ELR (cell line): ENCODE results near the gene FOXP1.
A peak's percentile ranks its signal among the peaks of the same experiment; 100 is the strongest.

ENCODE experiments used
- DNase-seq: peaks from one replicate; pipeline ENCODE4 v3.0.0-alpha.2; 2015; ENCODE audit warnings: low read depth

The FOXP1 gene

DNA sequence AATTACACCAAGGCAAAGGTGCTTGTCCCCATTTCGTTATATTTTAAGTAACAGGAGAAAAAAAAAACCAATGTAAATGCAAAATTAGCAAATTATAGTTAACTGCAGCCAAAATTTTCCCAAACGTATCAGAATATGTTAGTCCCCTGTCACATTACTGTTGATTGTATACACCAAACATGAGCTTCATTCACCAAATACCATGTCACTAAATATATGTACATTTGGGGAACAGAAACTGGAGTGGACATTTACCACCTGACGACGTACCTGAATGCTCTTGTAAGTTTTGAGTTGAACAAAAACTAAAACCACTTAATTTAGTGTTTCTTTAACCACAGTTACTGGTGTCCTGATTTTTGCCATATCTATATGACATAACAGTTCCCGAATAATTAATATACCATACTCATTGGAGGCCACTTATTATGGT lies 3.3 kb upstream of the FOXP1 start:
- DNase-seq = no peak

DNA sequence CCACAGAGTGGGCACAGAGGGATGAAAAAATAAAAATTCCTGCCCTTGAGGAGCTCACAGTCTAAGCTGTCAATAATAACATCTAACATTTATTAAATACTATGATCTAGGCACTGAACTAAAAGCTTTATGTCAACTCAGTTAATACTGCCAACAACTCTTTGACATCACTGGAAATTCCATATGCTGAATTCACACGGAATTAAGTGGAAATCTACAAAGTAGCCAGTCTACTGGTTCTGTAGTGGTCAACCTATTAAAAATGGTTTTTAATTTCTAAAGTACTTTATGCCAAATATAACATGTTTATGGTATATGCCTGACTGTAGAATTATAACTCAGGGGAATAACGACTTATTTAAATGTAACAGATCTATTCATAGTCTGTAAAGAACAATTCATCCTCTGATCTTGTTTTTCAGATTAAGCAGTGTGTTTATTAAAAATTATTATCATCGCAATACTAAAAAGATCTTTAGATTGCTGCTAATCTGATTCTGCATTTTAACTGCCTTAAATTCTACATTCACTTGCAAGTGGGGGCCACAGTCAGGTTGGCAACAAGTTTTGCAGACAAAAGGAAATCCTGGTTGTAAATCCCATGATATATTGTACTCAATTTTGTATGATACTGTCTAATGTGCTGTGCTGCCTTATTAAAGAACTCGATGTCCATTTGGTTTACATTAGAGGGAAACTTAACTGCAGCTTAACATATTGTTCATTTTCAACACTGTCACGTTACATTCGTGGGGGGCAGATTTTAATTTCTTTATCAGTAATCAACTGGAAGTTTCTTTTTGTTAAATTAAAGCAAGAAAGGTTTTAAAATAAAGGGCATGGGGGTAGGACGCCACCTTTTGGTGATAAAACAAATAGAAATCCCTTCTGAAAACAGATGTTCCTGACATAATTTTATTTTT lies 2.6 kb upstream of the FOXP1 start:
- peak; percentile 58 for DNase-seq

DNA sequence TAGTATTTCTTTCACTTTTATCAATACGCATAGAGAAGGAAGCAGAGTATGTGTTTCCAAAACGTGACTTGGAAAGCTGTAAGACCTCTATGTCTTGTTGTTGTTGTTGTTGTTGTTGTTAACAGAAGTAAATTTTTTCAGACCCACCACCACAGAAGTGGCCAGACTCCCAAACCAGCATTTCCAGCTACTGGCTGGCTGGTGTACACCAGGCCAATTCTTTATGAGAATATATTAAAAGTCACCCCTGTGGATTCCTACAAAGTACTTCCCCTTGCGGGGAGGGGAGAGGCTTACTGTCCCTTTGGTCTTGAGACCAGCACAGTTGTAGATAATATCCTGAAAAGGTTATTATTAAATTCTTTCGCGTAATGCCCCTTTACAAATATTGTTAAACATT lies 1.6 kb upstream of the FOXP1 start:
- peak; percentile 8 for DNase-seq

DNA sequence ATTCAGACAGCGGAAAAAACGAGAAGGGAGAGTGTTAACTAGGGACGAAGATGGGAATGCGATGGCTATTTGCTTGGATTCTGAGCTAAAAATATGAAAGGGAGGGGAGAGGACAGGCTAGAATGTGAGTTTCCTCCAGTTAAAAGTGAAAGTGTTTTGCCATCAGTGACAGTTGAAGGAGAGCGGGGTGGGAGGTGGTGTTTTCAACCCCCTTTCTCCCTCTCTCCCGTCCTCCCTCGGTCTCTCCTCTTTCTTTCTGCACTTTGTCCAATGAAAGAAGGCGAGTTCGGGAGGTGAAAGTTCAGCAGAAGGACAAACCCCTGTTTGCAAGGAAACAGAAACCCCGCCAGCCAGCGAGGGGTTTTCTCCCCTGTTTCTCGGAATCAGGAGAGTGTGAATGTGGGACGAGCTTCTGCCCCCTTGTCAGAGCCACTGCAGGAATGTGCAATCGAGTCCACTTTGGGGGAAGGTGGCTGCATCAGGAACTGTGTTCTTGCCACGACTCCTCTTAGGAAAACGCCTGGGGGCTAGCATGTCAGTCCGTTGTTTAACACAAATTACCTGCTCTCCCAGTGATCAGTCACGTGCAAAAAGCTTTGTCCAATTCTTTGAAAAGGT lies 975 bp upstream of the FOXP1 start:
- DNase-seq = peak; percentile 58

DNA sequence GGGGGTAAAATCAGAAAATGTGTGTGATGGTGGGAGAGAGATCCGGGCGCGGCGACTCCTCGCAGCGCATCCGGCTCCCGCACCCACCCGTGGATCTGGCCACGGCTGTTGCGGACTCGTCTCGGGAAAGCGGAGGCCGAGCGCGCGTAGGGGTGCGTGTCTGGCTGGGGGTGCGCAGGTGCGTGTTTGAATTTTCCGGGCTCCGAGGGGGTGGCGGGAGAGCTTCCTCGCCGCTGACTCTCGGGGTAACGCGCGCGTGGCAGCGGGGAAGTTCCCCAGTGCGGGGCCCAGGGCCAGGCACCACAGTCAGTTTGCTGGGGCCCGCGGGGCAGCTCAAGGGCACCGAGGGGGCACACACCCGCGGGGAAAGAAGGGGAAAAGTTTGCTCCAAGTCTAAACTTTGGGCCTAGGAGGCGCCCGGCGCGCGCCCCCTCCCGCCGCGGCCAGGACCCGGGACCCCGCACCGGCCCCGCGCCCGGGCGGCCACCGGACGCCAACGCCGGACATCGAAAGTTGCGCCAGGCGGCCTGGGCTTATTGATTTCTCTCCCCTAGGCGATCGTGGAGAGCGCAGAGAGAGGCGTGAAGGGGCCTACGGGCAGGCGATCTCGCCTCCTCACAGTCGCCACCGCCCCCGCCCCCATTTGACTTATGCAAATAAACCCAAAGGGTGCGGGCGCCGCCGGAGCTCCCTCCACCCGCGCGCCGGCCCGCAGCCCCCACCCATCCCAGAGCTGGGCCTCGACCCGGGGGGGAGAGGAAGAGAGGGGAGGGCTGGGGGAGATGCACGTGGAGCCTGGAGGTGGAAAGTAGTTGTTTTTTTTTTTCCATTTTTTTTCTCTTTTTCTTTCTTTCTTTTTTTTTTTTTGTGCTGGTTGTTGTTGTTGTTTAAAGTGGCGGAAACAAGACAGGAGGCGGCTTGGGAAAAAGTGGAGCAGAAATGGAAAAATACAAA lies 639 bp downstream of the FOXP1 start:
- peak; percentile 50 for DNase-seq

DNA sequence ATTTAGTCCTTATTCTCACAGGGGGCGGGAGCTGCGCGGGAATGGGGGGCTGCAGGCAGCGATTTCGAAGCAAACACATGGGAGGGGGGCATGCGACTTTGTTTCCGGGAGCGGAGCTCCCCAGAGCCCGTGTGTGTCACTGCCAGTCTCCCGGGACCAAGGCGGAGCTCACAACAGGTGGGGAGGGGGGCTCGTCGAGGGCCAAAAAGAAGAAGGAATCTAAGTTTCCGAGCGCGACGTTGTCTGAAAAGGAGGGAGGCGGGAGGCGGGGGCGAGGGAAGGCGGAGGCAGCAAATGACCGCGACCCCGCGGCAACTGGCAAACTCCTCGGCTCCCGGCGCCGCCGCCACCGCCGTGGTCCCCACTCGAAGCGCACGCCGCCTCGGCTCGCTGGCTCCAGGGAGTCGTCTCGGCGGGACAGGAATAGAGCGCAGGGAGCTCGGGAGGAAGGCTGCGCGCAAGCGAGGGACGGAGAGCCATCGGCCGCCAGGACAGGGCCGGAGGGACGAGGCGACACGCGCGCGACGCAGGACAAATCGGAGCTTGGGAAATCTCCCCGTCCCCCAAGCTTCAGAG lies 1.4 kb downstream of the FOXP1 start:
- peak; percentile 54 for DNase-seq

DNA sequence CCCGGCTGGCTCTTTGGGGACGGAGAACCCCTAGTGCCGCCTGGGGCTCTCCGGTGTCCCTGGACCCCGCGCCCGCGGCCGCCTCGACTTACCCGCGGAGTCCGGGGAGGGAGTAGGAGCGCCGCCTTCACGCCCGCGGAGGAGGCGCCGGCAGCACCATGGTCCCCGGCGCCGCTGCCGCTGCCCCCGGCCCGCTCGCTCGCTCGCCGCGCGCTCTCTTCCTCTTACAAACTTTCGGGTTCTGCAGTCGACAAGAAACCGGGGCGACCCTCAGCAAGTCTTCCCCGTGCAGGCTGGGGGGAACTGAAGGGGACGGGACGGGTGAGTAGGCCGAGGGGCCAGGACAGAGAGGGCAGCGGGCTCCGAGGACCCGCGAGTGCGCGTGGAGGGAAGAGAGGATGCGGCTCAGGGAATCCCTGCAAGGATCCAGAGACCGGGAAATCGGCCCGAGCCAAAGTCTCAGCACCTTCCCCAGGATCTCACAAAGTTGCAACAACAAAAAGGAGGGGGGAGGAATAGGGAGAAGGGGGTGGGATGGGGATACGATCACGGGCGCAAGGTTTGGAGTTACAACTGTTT lies 2.0 kb downstream of the FOXP1 start:
- peak; percentile 50 for DNase-seq

DNA sequence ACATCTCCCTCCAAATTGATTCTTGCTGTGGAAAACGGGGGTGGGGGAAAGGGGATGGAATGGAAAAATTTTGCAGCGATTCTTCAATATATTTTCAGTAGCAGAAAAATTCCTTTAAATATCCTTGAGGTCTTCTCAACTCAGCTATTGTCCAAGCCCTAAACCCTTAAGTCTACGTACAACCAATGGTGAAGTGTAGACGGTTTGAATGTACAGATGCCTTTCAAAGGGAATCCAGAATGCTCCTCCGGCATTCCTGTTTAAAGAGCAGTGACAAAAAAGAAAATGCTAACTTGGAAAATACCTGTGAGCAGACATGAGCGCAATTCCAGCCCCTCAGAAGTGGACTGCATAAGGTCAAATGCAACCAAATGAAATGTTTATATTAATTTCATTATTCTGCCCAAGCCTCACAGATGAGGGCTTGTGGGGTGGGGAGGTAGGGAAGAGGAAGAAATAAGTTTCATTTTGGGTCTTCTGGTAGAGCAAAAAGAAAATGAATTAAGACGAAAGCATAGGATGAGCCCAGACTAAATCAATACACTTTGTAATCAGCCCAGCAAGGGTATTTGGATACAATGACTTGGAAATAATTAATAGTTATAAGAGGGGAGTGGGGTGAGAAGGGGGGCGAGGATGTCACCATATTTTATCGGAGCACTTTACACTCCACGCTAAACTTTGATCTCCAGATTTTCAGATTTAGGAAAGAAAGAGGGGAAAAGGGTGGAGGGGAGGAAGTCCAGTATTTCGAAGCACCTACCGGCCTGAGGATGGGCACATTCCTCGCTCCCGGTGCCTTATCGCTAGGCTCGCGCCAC lies 2.7 kb downstream of the FOXP1 start:
- DNase-seq = peak; percentile 10

DNA sequence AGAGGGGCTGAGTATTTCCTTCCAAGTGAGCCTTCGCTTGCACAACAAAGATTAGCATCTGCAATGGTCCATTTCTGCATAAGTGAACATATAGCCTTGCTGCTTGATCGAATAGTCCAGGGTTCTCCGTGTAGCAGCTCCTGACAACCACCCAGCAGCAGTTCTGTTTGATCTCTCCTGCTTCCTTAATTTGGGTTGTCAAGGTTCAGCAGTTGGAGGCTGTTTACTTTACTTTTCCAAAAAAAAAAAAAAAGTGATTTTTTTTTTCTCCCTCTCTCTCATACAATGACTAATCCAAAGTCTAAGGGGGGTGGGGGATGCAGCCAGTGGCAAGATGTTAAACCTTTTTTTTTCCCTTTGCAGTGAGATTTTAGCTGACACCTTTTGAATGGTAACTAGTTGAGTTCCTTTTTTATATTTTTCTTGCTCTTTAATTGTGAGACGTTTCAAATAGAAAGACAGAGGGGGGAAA lies 3.6 kb downstream of the FOXP1 start:
- peak; percentile 57 for DNase-seq

DNA sequence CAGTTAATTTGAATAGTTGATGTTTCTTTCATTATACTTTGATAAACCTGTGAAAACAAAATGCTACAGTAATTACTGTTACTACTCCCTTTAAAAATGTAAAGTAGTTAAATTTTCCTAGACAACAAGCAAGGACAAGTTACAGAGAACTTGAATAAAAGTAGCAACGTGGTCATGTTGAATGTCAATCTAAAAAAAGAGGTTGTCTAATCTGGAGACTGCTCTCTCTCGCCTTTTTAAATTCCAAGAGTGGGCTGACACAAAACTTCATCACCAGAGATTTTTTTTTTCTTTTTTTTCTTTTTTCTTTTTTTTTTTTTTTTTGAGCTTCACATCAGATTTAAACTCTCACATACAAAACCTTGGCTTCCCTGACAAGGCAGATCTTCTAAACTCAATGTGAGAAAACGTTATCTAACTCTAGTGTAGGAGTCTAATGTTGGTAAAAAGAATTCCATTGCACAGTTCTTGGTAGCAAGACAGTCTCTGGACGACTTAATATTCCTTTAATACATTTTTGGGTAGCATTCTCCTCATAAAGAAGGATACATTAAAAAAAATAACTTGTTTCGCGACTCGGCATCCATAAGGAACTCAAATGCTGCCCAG lies 4.1 kb downstream of the FOXP1 start:
- no peak for DNase-seq

DNA sequence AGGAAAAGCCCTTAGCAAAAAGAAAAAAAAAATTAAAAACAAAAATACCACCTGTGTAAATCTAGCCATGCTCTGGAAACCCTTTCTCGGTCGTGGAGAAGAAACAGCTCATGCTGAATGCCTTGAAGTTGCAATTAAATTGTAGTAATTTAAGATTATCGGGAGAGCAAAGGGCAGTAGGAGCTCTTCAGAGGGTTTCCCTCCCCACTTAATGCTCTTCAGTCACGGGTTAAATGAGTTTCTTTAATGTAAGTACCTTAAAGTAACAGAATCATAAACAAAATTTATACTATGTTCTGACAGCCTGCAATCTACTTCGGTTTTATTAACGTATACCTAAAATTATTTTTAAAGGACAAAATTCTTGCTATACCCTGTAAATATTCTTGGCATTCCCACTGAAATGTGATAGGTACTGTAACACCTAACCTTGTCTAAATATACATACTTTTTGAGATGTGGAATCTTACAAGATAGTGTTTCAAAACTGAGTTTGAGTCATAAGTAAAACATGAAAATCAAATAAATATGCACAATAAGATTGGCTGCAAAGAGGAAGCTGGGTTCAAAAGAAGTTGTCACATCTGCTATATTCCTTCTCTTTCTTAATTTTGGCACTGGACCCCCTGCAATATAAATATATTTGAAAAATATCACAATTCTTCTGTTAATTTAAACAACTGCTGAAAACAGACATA lies 5.3 kb downstream of the FOXP1 start:
- peak; percentile 11 for DNase-seq

DNA sequence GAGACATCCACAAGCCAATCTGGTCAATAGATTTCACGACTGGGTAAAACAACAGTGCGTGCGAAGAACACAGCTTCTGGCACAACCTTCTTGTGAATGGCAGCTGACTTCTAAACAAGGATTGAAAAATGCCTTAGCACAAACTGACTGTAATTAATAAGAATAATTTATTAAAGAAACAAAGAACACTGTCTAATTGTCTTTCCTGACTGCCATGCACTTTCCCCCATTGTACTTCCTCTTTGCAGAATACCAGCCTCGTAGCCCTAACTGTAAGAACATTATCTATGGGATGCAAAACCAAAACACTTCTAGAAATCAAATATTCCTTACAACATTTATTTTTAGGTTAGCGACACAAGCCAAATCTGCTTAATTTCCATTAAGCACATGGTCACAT lies 6.5 kb downstream of the FOXP1 start:
- no peak for DNase-seq

DNA sequence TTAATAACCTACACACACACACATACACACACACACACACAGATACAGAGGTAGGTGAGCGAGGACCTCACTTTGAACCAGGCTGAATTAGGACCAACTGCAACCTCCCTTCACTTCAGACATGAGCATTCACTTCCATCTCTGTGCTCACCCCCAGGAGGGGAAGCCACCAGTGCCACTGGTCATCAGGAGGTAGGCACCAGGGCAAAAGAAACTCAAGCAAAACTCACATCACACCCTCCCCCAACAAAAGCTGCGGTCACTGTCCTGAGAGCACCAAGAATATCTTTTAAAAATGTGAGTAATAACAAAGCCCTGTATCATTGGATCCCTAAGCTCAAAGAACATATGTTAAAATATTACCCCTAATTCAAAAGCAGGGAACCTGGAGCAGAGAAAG lies 8.1 kb downstream of the FOXP1 start:
- DNase-seq = no peak

DNA sequence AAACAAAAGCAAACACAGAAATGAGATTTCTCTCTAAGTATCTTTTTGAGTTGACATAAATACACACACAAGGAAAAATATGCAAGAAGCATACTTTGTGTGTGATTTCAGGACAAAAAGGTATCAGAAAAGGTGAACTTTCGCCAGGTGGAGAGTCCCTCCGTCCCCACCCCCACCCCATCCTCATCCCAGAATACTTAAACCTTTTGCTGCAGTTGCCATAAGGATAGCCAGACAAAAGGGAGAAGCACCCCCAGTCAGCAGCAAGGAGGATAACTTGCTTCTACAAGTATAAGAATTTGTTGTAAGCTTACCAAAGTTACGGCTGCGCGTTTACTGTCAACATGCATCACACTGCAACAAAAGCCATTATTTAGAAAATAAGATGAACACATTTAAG lies 10.3 kb downstream of the FOXP1 start:
- no peak for DNase-seq

DNA sequence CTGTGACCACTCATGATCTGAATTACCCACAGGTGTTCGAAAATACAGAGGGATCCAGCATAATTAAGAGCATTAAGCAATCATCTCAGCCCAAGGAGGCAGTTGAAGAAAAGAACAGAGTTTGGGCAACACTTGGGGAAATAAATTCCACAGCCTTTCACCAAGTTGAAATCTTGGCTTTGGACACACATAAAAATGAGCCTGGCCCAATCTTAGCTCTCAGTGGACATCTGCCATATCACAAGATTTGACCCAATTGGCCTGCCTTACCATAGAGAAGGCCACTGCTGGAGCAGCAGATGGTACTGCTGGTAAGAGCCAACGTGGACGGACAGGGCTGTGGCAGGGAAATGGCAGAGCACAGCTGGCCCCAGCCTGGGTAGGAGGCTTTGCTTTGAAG lies 13.0 kb downstream of the FOXP1 start:
- no peak for DNase-seq

DNA sequence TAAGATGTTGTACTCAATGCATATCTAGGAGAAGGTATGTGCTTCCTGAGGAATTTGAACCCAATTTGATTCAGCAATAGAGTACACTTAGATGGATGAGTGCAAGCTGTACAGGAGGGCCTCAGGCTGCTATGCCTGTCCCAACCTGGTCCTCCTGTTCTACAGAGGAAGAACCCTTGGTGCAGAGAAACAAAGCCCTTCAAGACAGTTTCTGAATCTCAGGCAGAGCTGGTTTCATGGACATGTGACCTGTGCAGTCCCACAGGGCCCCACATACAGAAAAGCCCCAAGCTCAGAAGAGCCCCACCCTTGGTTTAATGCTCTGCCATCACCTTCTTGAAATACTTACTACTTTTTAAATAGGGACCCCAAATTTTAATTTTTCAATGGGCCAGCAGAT lies 15.3 kb downstream of the FOXP1 start:
- no peak for DNase-seq

DNA sequence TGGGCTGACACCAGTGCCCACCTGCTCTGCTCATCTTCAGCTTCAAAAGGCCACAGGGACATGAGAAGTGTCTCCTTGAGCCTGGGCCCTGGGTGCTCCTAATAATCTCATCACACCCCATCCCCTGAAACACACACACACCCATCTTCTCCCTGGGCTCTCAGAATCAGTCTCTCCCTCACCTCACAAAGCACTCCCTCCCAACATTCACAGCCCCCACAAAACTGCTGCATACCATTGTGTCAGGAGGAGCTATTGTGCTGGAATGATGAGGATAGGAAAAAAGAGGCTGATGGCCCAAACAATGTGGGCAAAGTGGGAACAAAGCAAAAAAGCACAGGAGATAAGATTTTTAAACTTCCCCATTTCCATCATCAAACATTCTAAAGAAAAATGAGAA lies 16.8 kb downstream of the FOXP1 start:
- DNase-seq = no peak

DNA sequence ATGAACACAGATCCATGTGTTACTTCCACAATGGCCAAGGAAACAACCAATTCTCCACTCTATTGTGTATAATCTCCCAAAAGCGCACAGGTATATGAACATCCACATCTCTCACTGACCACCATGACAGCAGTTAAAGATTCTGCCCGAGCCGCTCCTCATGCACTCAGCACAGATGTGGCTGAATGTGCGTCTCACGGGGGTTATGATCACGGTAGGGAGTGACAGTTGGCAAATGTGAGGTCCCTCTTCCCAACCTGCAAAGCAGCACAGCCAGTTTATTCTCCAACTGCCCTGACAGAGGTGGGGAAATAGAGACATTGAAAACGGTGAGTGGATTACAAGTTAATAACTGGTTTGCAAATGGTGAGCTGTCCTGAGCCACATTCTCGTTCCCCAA lies 17.6 kb downstream of the FOXP1 start:
- no peak for DNase-seq

DNA sequence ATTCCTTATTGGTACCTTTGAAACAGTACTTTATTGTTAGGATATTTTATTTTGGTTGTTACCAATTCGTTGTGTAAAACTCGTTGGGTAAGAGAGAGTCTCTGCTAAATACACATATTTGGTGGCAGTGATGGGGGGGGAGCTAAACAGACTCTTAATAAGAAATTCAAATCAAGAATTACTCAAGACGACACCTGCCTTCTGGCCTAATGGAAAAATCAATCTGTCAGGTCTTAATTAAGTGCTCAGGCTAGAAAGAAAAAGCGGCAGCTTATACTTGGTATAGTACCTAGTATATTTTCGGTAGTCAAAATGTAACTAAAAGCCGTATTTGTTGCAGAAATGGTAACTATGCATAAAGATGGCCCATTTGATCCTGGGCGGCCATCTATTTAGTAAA lies 18.2 kb downstream of the FOXP1 start:
- no peak for DNase-seq

DNA sequence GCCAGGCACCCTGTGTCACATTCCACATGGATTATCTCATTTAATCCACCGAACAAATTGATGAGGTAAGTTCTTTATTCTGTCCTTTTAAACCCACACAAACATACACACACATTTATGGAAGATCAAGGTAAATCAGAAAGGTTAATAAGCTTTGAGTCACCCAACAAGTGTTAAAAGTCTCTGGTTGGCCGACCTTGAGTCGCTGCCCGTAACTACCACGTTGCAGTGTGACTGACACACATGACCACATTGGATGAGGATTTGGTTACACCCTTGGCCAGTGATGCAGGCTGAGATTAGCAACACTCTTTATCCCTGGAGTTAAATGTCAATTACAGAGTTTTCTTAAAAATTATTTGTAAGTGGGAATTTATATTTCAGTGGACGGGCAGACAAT lies 19.2 kb downstream of the FOXP1 start:
- no peak for DNase-seq
